Bone marrow (tissue), 2 donors: ENCODE results near the gene THAP5.
A peak's percentile ranks its signal among the peaks of the same experiment; 100 is the strongest.

Experiments used
- DNase-seq, 2 donors: peaks; one replicate each; lab custom pipeline; 2025; lab: John Stamatoyannopoulos, UW

Gene THAP5

DNA sequence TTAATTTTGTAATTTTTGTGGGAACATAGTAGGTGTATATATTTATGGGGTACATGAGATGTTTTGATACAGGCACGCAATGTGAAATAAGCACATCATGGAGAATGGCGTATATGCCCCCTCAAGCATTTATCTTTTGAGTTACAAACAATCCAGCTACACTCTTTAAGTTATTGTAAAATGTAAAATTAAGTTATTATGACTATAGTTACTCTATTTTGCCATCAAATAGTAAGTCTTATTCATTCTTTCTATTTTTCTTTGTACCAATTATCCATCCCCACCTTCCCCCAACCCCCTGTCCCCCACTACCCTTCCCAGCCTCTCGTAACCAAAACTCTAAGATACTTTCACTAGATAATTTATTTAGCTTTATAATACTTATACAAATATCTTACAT is 35.8 kb downstream of the THAP5 start:
- DNase-seq, result no peak

GRCh38 chr7:108529341-108529740 is 40.2 kb downstream of the THAP5 start:
- no peak for DNase-seq

- DNase-seq, result no peak
These were observed 41.3 kb downstream of the THAP5 start for GRCh38 chr7:108528183-108528712.

GRCh38 chr7:108526768-108527017 is 42.8 kb downstream of the THAP5 start:
- no peak for DNase-seq

GRCh38 chr7:108525985-108526767 is 43.3 kb downstream of the THAP5 start, which contains the start of gene PNPLA8:
Gene PNPLA8, minus strand, starts transcription at chr7:108526135. Its CDS starts 10,644 bp downstream, at chr7:108515491.
- peak; percentile 99 for DNase-seq

DNA sequence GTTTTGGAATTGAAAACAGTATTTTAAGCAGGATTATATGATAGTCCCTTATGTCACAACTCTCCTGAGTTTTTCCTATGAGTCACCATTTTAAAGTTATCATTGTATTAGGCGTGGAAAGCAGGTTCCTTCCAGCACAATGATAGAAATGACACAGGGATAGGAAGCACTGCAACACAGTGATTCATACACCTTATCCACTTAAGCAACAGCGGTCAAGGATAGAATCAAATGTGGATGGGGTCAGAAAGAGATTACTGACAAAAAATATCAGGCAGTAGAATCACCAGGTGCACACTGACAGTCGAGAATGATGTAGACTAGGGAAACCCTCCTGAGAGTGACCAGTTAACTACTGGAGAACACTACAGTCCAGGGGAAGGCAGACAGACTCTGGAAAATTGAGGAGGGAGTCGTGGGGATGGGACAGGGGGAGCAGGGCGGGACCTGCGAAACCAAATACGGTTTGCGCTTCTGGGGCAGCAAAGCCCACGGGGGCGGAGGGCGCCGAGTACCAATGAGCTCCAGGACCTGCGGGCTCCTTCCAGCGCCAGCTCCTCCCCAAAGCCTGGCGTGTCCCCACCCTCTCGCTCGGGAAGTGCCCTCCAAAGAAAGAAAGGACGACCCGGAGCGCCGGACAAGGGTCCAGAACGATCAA is 44.0 kb downstream of the THAP5 start:
- peak in 1 of 2 donors; percentile 4 for DNase-seq

- DNase-seq, result no peak
These were observed 46.7 kb downstream of the THAP5 start for GRCh38 chr7:108522780-108523179.

GRCh38 chr7:108517951-108518350 is 51.6 kb downstream of the THAP5 start:
- no peak for DNase-seq

- DNase-seq, result no peak
These were observed 53.9 kb downstream of the THAP5 start for GRCh38 chr7:108515630-108516029.

GRCh38 chr7:108515013-108515412 is 54.5 kb downstream of the THAP5 start:
- no peak for DNase-seq
